ENCODE results near the gene CFAP97D1. TPM values are rescaled to one million over a fixed set of nuclear protein-coding genes. Genes with fewer than 3 reads are reported as not detected.
"Not testable (repeated sequence)": the region's sequence is repeated elsewhere in the genome, so short reads cannot be mapped to it uniquely, and the experiment has no call there.

CFAP97D1 gene
- total RNA-seq, 1 experiment from 2014 or later, result not detected

GRCh38 chr17:43768382-43768781 lies 11.9 kb upstream of the CFAP97D1 start:
- no peak for DNase-seq (ENCODE audit: low spot score)

DNA sequence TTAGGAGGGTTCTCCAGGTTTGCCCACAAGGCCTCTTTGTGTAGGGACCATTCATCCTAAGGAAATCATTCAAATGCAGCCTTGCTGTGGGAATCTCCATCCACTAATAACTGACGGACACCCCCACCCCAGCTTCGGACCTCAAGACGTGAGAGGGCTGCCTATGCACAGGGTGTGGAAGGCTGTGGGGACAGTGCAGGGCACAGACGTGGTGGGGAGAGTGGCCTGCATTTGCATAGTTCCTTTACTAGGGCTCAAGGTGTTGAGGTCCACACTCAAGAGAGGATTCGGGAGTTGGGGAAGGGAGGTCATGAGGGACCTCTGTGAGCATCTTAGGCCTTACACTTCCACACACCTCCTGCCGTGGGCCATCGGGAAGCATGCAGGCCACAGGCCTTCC lies 11.3 kb upstream of the CFAP97D1 start:
- DNase-seq (ENCODE audit: low spot score), result no peak

GRCh38 chr17:43769426-43769825 lies 10.8 kb upstream of the CFAP97D1 start:
- no peak for DNase-seq (ENCODE audit: low spot score)

- no peak for DNase-seq (ENCODE audit: low spot score)
Observed at GRCh38 chr17:43769859-43770258, 10.4 kb upstream of the CFAP97D1 start.

GRCh38 chr17:43770957-43771356 lies 9.3 kb upstream of the CFAP97D1 start:
- DNase-seq (ENCODE audit: low spot score), result no peak

GRCh38 chr17:43771463-43771862 lies 8.8 kb upstream of the CFAP97D1 start:
- DNase-seq (ENCODE audit: low spot score), result no peak

DNA sequence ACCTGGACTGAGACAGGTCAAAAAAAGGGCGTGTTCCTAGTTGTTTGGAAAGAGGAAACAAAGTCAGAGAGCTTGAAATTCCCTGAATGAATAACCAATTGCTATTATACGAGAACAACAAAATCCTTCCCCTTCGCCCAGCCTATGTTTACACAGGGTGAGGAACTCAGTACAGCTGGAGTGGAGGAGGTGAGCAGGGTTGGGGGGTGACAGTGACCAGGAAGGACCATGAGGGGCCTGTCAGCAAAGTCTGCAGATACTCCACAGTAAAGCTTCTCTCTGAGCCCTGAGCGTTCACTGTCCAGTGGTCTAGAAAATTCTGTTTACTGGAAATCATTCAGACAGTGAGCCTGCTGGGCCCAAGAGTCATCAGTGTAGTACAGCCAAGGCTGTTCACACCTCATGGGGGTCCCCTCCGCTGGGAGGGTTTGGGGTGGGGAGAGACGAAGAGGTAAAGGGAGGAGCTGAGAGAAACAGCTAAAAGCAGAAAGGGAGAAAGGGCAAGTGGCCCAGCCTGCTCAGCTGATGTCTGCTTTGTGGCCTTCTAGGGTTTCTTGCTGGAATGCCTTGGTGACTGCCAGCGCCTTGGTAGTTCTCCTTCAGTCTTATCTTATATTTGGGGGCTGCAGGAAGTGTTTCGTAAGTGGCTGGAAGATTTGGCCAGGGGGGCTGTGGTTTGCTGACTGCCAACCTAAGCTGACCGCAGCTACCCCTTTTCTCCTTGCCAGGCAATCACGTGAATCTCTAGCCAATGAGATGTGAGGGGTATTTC lies 7.2 kb upstream of the CFAP97D1 start:
- DNase-seq (ENCODE audit: low spot score), result no peak

- DNase-seq (ENCODE audit: low spot score), result no peak
Observed at GRCh38 chr17:43774304-43775250, 5.7 kb upstream of the CFAP97D1 start.

GRCh38 chr17:43778337-43779144 lies 1.7 kb upstream of the CFAP97D1 start, which contains the start of gene DUSP3:
TSS of gene DUSP3 (minus strand) at chr17:43778977. CDS start at chr17:43778924, 53 bp downstream.
- peak; percentile 94 for DNase-seq (ENCODE audit: low spot score)

DNA sequence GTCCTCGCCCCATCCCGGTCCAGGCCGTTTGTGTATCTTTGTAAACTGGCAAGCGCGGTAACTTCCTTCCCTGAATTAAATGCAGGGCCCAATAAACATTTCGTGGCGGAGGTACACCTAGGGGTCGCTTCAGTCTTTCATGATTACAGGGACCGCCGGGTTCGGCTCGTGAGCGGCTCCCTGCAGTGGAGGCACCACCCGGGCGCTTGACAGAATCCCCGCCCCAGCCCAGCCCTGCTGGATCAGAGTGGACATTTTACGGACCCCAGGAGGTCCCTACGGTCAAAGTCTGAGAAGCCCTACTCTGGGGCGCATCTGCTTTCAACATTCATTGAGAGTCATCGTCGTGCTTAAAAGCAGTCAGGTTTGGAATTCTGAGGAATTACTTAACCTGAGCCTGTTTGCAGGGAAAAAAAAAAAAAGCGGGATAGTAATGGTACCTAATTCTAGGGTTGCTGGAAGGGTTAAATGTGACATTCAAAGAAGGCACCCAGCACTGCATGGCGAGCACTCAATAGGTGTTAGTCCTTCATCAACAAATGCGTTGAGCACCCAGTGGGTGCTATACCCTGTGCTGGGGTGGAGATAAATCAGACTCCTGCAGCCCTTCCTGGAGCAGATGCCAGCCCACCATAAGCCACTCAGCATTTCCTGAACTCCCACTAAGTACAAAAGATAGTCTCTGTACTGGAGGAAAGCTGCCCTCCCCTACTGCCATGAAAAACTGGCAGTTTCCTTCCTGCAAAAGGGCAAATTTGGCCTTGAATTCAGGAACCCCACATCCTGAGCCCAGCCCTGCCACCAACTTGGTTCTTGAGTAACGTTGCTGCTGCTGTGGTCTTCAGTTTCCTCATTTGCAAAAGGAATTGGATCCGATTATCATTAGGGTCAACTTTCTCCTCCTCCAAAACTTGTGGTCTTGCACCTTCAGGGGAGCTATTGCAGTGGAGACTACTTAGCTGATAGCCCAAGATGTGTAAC lies 800 bp upstream of the CFAP97D1 start:
- DNase-seq (ENCODE audit: low spot score), result no peak

DNA sequence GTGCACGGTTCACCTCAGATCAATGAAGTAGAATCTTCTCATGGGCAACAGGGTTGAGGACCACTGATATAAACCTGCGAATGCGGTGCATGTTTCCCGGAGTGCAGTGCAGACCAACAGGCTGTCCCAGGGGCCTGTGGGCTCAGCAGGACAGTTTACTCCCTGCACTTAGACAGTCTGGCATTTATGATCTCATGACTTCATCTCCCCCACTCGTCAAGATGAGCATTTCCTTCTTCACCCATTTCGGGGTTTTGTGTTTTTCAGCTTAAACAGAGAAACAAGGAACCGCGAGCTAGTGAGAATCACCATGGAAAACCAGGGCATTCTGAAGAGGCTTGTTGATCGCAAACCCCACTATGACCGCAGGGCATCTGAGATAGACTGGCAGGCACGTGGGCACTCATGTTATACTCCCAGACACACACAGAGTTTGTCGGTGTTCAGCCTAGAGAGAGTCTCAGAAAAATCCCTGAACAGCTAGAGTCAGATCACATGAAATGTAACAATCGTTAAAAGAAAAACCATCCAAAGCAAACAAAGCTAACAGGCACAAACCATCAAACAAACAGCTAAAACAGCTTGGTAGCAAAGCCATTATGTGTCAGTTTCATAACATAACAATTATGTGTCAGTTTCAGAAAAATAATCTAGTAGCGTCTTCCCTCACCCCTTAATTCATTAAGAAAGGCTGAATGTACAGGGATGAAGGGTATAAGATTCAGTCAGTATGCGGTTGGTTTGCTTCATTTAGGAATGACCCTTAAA lies 2.9 kb downstream of the CFAP97D1 start:
- DNase-seq (ENCODE audit: low spot score), result peak; percentile 27

DNA sequence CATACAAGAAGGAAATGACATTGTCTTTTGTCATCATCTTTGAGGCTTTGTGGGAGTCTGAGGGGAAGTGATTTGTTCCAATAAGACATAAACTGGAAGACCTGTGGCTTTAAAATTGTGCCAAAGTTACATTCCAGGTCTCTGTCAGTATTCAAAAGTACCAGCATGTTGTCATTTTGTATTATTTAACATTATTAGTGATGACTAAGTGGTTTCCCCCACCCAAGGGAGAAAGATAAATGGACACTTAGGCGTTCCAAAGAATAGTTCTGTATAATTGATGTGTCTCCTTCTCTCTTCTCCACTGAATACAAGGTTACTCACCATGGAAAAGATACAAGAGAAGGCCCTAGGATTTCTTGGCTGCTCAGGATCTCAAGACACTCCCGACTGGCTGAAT lies 3.8 kb downstream of the CFAP97D1 start:
- peak; percentile 83 for DNase-seq (ENCODE audit: low spot score)

GRCh38 chr17:43784628-43785101 lies 4.4 kb downstream of the CFAP97D1 start:
- DNase-seq (ENCODE audit: low spot score), result peak; percentile 64

DNA sequence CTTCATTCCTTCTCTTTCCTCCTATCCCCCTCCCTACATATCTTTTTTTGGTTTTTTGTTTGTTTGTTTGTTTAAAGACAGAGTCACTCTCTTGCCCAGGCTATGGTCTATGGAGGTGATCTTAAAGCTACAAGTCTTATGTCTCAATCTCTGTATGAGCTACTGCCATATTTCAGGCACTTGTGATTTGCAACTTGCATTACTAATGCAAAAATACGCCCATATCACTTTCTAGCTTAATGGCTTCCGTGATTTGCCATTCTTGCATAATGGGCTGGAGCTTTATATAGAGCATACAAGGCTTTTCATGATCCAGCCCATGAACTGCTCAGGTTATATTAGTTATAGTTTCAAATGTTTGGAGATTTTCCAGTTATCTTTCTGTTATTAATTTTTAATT lies 7.5 kb downstream of the CFAP97D1 start:
- DNase-seq (ENCODE audit: low spot score), result no peak

DNA sequence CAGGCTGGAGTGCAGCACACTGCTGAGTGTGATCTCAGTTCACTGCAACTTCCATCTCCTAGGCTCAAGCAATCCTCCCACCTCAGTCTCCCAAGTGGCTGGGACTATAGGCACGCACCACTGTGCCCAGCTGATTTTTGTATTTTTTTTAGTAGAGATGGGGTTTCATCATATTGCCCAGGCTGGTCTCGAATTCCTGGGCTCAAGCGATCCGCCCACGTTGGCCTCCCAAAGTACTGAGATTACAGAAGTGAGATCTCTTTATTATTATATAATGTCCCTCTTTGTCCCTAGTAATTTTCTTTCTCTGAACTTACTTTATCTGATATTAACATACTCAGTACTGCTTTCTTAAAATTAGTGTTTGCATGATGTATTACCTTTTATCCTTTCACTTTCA lies 8.3 kb downstream of the CFAP97D1 start:
- no peak for DNase-seq (ENCODE audit: low spot score)

- no peak for DNase-seq (ENCODE audit: low spot score)
Observed at GRCh38 chr17:43789482-43789881, 9.2 kb downstream of the CFAP97D1 start.

- DNase-seq (ENCODE audit: low spot score), result no peak
Observed at GRCh38 chr17:43790311-43790940, 10.2 kb downstream of the CFAP97D1 start.

GRCh38 chr17:43791589-43791988 lies 11.4 kb downstream of the CFAP97D1 start:
- peak; percentile 86 for DNase-seq (ENCODE audit: low spot score)

GRCh38 chr17:43792668-43793067 lies 12.4 kb downstream of the CFAP97D1 start:
- not testable (repeated sequence) for DNase-seq (ENCODE audit: low spot score)

Measured in A172 (cell line).